HG03045 (cell line): ENCODE data around the gene ATP6V1B1.

Experiments used
- ATAC-seq: cut with Tn5 transposase; IDR thresholded peaks from one replicate; pipeline ENCODE4 v1.9.1; 2021; ENCODE audit warnings: mild to moderate bottlenecking, moderate library complexity; ENCODE audit not compliant: unreplicated experiment

Gene ATP6V1B1

DNA sequence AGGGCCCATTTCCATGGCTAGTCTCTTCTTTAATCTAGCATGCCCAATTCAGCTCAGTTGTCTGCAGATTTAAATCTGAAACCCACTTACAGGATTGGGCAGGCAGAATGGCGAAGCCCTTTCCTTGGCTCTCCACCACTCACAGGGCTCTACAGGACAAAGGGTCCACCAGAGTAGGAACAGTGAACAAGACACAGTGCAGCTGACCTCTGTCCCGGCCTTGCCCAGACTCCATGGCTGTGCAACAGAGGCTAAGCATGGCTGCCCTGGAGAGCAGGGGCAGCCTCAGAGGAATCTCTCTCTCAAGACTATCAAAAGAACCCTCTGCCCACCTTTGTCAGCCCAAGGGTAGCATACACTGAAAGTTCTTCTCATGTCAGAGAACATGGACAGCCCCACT lies 9.7 kb upstream of the ATP6V1B1 start:
- no peak for ATAC-seq

DNA sequence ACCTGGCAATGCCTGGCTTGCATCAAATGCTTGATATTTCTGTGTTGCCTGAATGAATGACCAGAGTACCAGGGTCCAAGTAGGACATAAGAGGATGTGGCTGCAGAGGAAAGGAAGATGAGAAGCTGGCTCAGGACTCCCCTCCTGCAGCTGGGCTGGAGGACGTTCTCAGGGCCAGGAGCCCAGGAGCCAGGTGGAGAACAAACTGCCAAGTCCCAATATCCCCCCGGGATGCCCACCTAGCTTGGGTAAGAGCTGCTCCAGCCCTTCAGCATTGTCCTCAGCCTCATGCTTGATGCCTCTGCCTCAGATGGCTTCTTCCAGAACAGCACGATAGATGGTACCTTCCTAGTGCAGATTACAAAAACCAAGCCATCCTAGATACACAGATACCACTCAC lies 8.6 kb upstream of the ATP6V1B1 start:
- no peak for ATAC-seq

- ATAC-seq, result no peak
Observed at GRCh38 chr2:70927641-70928040, 8.1 kb upstream of the ATP6V1B1 start.

DNA sequence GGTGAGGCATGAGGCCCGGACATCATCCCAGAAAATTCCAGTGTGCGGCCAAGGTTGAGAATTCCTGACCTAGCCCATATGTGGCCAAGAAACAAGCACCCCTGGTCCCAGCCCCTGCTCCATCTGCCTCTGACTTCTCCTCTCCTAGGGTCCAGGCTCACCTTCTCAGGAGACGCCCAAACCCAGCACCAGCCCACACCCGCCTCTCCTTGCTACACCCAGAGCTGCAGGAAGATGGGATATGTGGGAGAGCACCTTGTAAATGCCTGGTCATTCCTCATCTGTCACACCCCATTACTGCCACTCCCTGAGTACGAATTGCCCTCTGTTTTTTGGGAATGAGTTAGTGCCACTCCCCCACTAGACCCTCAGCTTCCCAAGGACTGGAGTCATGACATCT lies 7.3 kb upstream of the ATP6V1B1 start:
- ATAC-seq, result no peak

GRCh38 chr2:70930371-70931329 lies 5.0 kb upstream of the ATP6V1B1 start:
- ATAC-seq, result no peak

- ATAC-seq, result no peak
Observed at GRCh38 chr2:70931376-70932000, 4.2 kb upstream of the ATP6V1B1 start.

GRCh38 chr2:70932631-70933230 lies 3.0 kb upstream of the ATP6V1B1 start:
- ATAC-seq, result no peak

- no peak for ATAC-seq
Observed at GRCh38 chr2:70934981-70935380, 719 bp upstream of the ATP6V1B1 start.

GRCh38 chr2:70936165-70936978 lies 672 bp downstream of the ATP6V1B1 start:
- no peak for ATAC-seq

DNA sequence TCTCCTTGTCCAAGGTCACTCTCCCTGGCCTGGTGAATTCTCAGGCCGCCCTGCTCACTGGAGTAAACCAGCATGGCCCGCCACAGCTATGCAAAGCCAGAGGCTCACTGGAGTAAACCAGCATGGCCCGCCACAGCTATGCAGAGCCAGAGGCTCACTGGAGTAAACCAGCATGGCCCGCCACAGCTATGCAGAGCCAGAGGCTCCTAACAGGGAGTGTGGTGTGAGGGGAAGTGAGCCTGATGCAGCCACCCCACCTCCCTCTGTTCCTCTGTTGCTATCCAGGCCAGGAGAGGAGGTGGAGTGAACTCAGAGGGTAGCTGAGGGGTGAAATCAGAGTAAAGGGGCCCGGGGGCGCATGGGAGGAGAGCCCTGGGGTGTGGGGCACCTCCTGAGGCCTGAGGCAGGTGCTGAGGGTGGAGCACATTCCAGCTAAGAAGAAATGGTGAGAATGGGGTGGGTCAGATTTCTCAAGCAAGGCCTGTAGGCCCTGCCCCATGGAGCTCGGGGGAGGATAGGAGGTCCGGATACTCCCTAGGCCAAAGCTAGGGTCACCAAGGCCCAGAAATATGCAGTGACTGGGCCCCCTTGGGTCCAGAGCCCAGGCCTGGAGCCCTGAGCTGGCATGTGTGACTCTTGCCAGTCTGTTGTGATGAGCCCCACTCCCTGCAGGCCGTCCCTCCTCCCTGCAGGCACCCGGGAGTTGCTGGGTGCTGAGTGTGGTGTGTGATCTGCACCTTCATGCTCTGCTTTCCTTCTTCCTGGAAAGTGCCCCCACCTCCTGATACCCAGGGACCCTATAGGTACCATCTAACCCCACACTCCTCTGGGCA lies 1.5 kb downstream of the ATP6V1B1 start:
- ATAC-seq, result no peak

- no peak for ATAC-seq
Observed at GRCh38 chr2:70937866-70938585, 2.3 kb downstream of the ATP6V1B1 start.

DNA sequence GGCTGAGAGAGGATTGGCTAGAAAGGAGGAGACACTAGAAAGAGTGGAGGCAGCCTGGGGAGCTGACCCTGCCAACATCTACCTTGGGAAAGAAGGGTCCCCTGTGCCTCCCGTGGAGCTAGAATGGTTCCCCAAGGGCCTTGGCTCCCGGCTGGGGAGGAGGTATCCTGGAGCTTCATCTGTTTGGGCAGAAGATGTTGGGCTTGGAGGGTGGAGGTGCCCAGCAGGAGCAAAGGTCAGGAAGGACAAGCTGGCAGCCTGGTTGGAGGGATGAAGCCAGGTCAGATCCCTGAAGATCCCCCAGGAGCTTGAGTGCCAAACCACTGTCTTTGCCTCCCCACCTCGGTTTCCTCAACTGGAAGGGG lies 2.9 kb downstream of the ATP6V1B1 start:
- no peak for ATAC-seq

- no peak for ATAC-seq
Observed at GRCh38 chr2:70939001-70939838, 3.5 kb downstream of the ATP6V1B1 start.

GRCh38 chr2:70939839-70940580 lies 4.3 kb downstream of the ATP6V1B1 start:
- no peak for ATAC-seq

DNA sequence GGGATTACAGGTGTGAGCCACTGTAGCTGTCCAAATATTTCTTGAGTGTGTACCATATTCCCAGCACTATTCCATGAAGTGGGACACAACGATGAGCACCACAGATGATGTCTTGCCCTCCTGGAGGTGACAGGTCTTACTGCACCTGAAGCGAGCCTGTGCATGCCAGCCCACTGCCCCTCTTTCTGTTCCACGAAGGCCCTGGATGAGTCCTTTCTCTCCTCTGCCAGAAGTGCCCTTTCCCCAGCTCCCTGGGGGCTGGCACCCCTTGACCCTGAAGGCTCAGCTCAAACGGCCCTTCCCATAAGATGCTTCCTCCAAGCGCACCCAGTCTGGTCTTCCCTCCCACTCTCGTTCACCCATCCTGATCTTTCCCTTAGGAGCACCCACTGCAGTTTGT lies 5.5 kb downstream of the ATP6V1B1 start:
- no peak for ATAC-seq

DNA sequence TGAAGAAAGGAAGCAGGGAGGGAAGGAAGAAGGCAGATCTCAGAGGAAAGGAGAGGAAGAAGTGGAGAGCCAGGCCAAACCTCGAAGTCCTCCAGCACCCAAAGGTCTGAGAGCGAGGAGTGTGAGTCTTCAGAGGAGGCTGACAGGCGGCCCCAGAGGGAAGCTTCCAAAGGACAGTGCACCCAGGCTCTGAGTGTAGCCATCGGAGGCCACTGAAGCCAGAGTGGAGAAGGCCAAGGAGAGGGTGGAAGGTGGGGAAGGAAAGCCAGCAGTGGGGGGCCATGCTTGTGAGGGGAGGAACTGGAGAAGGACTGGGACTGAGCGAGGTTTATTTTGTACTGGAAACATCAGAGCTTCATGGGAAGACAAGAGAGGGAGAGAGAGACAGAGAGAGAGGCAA lies 6.0 kb downstream of the ATP6V1B1 start:
- ATAC-seq, result no peak

DNA sequence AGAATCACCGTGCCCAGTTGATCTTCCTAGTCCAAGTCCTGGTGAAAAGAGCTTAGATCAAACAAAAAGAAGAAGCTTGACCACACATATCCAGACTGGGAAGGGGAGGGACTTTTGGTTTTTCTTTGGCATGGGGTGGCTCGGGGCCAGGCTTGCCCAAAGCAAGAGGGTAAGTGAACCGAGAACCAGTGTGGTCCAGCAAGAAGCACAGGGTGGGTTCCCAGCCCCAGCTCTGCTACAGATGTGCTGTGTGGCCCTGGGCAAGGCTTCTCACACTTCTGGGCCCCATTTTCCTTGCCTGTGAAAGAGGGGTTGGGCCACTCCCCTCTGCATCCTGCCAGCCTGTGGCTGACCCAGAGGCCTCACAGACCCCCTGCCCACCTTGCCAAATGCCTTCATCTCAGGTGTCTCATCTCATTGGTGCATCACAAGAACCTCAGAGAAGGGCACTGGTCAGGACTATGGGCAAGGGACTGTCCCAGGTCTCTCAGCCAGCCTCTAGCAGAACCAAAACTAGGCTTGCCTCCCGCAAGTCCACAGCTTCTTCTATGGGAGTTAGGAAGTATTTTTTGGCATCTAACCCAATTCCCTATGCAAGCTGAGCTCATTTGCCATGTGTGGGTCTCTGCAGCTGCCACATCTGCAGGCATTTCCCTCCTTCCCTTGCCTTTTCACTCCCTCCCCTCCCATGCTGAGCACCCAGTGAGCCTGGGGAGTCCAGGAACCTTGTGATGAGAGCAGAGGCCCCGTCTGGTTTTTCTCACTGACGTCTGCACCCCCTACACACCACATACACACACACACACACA lies 6.9 kb downstream of the ATP6V1B1 start:
- ATAC-seq, result no peak
